Activated T-helper 1 cell treated with Interleukin-2 at 50 U/mL for 16 hours (primary cell): ENCODE measurements around the gene PFAS.
"Not testable (repeated sequence)": the region's sequence is repeated elsewhere in the genome, so short reads cannot be mapped to it uniquely, and the experiment has no call there.

ENCODE experiments used
- DNase-seq: peaks from one replicate; pipeline ENCODE4 v3.0.0-alpha.2; 2020; ENCODE audit warnings: low read depth

PFAS gene

GRCh38 chr17:8225813-8226535 lies 23.1 kb upstream of the PFAS start:
- DNase-seq: peak; percentile 44

GRCh38 chr17:8226536-8227237 lies 22.4 kb upstream of the PFAS start:
- DNase-seq: no peak

DNA sequence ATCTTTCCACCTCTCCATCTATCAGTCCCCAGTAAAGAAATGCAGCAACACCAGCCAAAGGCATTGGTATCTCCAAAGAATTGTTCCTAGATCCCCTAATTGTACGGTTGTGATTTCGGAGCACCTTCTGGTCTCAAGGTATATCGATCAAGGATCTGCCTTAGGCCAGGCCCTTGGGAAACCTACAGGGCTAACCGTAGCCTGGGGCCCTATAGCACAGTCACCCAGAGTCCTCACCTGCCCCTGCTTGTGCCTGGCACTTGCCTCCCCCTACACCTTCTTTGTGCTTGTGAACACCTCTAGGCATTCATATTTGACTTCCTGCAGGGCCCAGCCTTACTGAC lies 21.9 kb upstream of the PFAS start:
- no peak for DNase-seq

GRCh38 chr17:8231701-8232100 lies 17.4 kb upstream of the PFAS start:
- DNase-seq: no peak

DNA sequence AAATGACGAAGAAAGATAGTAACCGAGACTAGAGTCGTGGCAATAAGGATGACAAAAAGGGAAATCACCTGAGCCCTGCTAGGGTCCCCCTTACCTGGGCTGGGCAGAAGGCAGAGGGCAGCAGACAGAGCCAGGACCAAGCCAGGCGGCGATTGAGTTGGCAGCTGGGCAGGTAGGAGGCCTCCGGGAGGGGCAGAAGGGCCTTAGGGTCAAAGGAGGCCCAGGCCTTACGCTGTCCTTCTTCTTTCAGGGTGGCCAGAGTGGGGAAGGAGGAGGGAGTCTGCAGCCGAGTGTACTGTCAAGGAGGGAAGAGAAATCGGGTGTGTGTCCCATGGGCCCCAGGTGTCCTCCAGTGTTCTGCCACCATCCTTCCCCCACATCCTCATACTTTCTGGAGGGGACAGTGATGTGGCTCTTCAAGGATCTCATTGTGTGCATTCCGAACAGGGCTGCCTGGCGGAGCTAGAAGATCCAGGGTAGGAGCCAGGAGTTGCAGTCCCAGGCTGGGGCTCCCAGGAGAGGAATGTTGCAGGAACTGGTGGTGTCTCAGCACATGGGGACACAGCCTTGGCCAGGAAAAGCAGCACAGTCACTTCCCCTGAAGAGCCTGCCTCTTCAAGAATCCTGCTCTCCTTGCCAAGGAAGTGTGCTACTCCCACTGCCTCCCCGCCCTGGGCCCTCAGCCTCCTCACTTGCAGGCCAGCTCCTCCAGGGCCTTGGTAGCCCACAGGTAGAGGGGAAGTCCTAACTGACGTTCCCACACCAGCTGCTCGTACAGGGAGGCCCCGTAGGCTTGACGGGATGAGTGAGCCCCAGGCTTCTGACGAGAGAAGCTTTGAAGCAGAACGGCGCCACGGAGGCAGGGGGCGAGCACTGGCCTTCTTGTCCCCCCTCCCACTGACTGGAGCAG lies 14.5 kb upstream of the PFAS start:
- no peak for DNase-seq

GRCh38 chr17:8235676-8236075 lies 13.4 kb upstream of the PFAS start:
- DNase-seq: no peak

- no peak for DNase-seq
Observed at GRCh38 chr17:8237175-8237574, 11.9 kb upstream of the PFAS start.

DNA sequence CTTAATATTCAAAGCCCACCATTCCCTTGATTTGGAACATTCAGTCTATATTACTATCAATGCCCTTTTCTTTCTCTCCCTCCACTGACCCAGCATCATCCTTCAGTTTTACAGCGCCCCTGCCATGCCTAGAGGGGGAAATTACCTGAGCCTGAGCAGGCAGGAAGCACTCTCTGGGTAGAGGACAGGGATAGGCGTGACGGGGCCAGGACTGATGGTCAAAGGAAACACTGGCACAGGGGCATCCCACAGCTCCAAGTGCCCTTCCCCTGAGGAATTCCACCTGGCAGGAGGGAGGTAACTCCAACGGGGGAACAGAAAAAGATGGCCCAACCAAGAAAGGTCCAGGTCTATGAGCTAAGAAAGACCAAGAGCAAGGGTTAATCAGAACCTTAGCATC lies 11.2 kb upstream of the PFAS start:
- no peak for DNase-seq

DNA sequence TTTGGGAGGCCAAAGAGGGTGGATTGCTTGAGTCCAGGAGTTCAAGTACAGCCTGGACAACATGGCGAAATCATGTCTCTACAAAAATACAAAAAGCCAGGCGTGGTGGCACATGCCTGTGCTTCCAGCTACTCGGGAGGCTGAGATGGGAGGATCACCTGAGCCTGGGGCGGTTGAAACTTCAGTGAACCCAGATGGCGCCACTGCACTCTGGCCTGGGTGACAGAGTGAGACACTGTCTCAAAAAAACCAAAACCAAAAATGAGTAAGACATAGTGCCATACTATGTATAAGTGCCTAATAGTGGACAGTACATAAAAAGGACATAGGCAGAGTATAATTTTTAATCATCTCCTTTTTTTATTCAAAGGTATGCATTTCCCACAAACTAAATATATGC lies 5.3 kb upstream of the PFAS start:
- no peak for DNase-seq

GRCh38 chr17:8244768-8245167 lies 4.3 kb upstream of the PFAS start:
- DNase-seq: no peak

DNA sequence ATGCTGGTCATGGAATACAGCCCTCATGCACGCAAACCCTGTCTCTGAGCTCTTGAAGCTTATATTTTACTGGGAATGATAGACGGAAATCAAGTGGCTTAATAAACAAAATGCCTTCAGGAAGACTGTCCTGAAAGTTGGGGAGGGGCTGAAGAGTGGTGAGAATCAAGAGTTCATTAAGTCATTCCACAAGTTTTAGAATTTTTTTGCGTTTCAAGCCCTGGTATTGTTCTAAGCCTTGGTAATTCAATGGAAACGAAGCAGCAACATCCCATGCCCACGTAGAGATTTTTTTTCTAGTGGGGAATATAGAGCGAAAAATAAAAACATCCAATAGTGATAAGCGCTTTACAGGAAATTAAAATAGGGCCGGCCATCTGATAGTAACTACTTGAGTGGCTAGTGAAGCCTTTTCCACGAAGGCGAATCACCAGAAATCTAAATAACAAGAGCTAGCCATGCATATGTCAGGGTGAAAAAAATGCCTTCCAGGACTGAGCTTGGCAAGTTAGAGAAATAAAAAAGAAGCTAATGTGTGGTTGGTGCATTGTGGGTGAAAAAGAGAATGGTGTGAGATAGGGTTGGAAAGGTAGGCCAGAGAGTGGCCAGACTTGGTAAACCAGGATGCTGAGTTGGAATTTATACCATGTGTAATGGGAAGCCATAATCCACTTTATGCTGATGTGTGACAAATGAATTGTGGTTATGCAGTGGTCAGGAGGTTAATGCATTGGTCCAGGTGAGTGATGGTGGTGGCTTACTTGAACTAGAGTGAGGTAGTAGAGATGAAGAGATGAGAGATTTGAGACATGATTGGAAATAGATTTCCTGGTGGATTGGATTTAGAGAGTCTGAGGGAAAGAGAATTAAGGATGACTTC lies 772 bp downstream of the PFAS start:
- no peak for DNase-seq

GRCh38 chr17:8251411-8251810 lies 2.3 kb downstream of the PFAS start:
- not testable (repeated sequence) for DNase-seq

- no peak for DNase-seq
Observed at GRCh38 chr17:8253801-8254200, 4.7 kb downstream of the PFAS start.

GRCh38 chr17:8254881-8255280 lies 5.8 kb downstream of the PFAS start:
- DNase-seq: no peak

GRCh38 chr17:8255499-8255898 lies 6.4 kb downstream of the PFAS start:
- no peak for DNase-seq

GRCh38 chr17:8256291-8256690 lies 7.2 kb downstream of the PFAS start:
- DNase-seq: no peak

DNA sequence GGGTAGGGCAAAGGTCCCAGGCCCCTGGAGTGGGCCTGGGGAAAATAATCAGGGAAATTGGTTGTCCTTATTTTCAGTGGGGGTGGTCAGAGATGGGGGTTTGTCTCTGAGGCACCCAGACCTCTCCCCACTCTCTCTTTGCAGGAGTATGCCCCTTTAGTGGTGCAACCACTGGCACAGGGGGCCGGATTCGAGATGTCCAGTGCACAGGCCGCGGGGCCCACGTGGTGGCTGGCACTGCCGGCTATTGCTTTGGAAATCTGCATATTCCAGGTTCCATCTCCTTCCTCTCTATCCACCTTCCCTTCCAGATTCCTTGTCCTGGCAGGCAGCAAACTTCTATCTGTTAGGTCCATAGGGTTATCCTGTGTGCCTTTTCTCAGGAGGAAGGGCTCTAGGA lies 7.6 kb downstream of the PFAS start:
- DNase-seq: no peak

DNA sequence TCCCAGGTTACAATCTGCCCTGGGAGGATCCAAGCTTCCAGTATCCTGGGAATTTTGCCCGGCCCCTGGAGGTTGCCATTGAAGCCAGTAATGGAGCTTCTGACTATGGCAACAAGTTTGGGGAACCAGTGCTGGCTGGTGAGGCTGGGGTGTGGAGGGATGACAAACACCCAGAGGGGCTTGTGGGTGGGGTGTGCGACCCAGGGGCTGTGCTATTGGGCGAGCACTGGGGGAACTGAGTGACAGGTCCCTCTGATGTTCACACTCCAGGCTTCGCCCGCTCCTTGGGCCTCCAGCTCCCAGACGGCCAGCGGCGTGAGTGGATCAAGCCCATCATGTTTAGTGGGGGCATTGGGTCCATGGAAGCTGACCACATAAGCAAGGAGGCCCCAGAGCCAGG lies 8.7 kb downstream of the PFAS start:
- no peak for DNase-seq

- no peak for DNase-seq
Observed at GRCh38 chr17:8264320-8264719, 15.2 kb downstream of the PFAS start.

DNA sequence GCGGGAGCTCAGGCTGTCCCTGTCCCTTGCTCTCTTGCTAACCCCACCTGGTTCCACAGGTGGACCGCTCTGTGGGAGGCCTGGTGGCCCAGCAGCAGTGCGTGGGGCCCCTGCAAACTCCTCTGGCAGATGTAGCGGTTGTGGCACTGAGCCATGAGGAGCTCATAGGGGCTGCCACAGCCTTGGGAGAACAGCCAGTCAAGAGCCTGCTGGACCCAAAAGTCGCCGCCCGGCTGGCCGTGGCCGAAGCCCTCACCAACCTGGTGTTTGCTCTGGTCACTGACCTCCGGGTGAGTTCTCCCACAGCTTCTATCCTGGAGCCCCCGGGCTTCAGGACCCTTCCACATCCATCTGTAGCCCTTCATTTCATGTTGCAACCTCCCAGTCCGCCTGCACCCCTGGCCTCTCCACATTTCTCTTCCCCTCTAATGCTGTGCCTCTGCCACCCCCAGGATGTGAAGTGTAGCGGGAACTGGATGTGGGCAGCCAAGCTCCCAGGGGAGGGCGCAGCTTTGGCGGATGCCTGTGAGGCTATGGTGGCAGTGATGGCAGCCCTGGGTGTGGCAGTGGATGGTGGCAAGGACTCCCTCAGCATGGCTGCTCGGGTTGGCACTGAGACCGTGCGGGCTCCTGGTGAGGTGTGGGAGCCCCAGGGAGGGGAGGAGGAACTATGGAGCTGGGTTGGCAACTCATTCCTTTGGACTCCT lies 15.9 kb downstream of the PFAS start:
- no peak for DNase-seq
